Measurements from ENCODE around the gene TEX10.

TEX10 gene

GRCh38 chr9:100281066-100281465 lies 71.7 kb downstream of the TEX10 start:
- DNase-seq (ENCODE audit: low read depth in 1 of 2, low spot score in 1 of 2): no peak
- no peak overlapping the region for H3K4me3 ChIP-seq (replicated peaks; ENCODE audit: insufficient read depth, low read length)
- no peak for TF ChIP-seq GABPA (IDR thresholded peaks at IDR 0.05; ENCODE audit: low read depth)
- TF ChIP-seq POLR2AphosphoS5 (IDR thresholded peaks at IDR 0.05; ENCODE audit: low read depth): no peak
- TF ChIP-seq REST (IDR thresholded peaks at IDR 0.05; ENCODE audit: insufficient replicate concordance, low read depth): no peak
- no peak for TF ChIP-seq CTCF (IDR thresholded peaks at IDR 0.05; ENCODE audit: insufficient read depth, low read length)
- TF ChIP-seq SPI1 (IDR thresholded peaks at IDR 0.05; ENCODE audit: borderline replicate concordance, low read depth): no peak
- H3K27me3 ChIP-seq (ENCODE audit: insufficient read depth, poor library complexity, severe bottlenecking): no peaks in the 10 kb centered on the region
- H3K27ac ChIP-seq (replicated peaks): no peak overlapping the region

- H3K27me3 ChIP-seq (ENCODE audit: insufficient read depth, poor library complexity, severe bottlenecking): no peaks in the 10 kb centered on the region
- TF ChIP-seq REST (IDR thresholded peaks at IDR 0.05; ENCODE audit: insufficient replicate concordance, low read depth) (no peak), GABPA (IDR thresholded peaks at IDR 0.05; ENCODE audit: low read depth) (no peak), CTCF (IDR thresholded peaks at IDR 0.05; ENCODE audit: insufficient read depth, low read length) (no peak)
- H3K27ac ChIP-seq (replicated peaks): no peak overlapping the region
- DNase-seq (ENCODE audit: low read depth in 1 of 2, low spot score in 1 of 2): no peak
- H3K4me3 ChIP-seq (replicated peaks; ENCODE audit: insufficient read depth, low read length): no peak overlapping the region
Observed at GRCh38 chr9:100277166-100277979, 75.4 kb downstream of the TEX10 start.

GRCh38 chr9:100269656-100270055 lies 83.1 kb downstream of the TEX10 start:
- no peak overlapping the region for H3K4me3 ChIP-seq (replicated peaks; ENCODE audit: insufficient read depth, low read length)
- DNase-seq (ENCODE audit: low read depth in 1 of 2, low spot score in 1 of 2): no peak
- TF ChIP-seq SPI1 (IDR thresholded peaks at IDR 0.05; ENCODE audit: borderline replicate concordance, low read depth) (no peak), CTCF (IDR thresholded peaks at IDR 0.05; ENCODE audit: insufficient read depth, low read length) (no peak), REST (IDR thresholded peaks at IDR 0.05; ENCODE audit: insufficient replicate concordance, low read depth) (no peak), GABPA (IDR thresholded peaks at IDR 0.05; ENCODE audit: low read depth) (no peak), POLR2AphosphoS5 (IDR thresholded peaks at IDR 0.05; ENCODE audit: low read depth) (no peak)
- H3K27me3 ChIP-seq (ENCODE audit: insufficient read depth, poor library complexity, severe bottlenecking): no peaks in the 10 kb centered on the region
- H3K27ac ChIP-seq (replicated peaks): no peak overlapping the region

Data from HL-60 (cell line).